GM12801 (cell line): ENCODE results near the gene CARS2.

ENCODE experiments used
- CTCF ChIP-seq: IDR thresholded peaks from one replicate; pipeline ENCODE4 v1.5.1; 2011; ENCODE audit warnings: control low read depth; ENCODE audit not compliant: insufficient read length; ENCODE audit errors: extremely low read depth

Gene CARS2

GRCh38 chr13:110702591-110703526 is 3.1 kb downstream of the CARS2 start:
- TF ChIP-seq CTCF = no peak

DNA sequence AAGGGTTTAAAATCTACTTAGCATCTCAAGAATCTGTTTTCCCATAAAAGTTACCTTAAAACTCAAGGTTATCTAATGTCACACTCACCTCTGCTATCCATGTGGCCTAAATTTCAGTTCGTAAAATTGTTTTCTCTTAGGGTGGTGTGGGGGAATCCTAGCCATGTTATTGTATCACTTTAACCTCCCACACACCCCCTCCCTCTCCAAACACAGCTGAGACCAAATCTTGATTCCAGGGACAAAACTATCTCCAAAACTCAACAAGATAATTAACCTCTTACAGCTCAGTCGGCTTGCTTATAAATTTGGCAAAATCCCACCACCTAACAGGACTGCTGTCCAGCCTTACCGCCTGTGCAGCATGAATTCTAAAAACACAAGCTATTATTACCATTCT is 3.8 kb downstream of the CARS2 start:
- no peak for TF ChIP-seq CTCF

- TF ChIP-seq CTCF = no peak
Measured at GRCh38 chr13:110700641-110701040, 5.3 kb downstream of the CARS2 start.

DNA sequence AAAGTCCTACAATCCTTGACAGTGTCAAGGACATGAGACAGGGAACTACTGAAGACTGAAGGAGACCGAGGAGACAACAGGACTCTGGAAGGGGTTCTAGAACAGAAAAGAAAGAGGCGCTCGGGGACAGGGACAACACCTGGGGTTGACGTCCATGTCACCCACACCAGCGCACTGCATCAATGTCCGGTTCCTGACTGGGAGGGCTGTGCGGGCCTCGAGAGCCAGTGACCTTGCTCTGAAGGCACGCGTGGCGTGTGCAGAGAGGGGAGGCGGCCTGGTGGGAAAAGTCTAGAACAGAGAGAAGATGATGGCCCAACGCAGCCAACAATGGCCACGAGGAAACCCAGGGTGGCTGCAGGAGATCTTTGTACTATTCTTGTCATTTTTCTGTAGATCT is 5.7 kb downstream of the CARS2 start:
- no peak for TF ChIP-seq CTCF

DNA sequence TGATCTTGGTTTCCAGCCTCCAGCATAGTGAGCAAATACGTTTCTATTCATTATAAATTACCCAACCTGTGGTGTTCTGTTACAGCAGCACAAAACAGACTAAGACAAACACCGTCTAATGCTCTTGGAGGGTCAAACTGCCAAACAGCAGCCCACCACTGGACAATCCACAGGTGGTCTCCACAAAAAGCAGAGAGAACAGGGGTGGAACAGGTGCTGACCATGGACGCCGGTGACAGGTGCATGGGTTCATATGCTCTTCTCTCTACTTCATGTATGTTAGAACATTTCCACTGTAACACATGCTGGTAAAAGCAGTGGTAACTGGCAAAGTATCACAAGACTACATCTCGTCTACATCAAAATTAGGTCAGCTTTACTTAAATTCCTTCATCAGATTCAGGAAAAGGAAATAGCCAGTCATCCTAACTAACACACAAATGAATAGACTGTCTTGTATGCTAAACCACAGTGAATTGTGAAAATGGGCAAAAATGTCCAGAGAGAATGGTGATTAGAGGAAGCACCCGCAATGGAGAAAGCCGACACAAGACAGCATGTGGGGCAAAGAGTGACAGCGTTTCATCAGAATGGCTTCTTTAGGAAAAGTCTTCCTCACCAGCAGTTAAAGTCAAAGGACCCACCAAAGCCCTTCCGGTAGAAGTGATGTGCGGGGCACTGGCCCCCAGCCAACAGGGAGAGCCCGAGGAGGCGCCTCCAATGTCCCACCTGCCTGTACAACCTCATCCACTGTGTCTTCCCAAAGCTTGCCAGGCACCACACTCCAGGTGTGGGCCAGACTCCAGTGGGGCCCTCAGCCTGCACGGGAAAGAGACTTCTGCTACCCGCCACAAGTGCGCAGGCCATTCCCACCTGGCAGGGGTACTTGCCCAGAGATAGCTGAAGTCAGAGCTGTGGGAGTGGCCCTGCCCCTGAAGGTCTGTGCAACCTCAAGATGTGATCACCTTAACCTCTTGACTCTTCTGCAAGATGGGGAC is 6.5 kb downstream of the CARS2 start:
- TF ChIP-seq CTCF = no peak

- no peak for TF ChIP-seq CTCF
Measured at GRCh38 chr13:110698689-110699088, 7.2 kb downstream of the CARS2 start.

- no peak for TF ChIP-seq CTCF
Measured at GRCh38 chr13:110697842-110698241, 8.1 kb downstream of the CARS2 start.
